ENCODE results near the gene WDR3. TPM values are rescaled to one million over a fixed set of nuclear protein-coding genes. Genes with fewer than 3 reads are reported as not detected.

WDR3 gene
- total and polyA plus RNA-seq, 10 of the 15 experiments (the other 5 are each of a cell fraction or from before 2014, with no cell fraction given): 24.0 to 66.5 (median 42.9) TPM

GRCh38 chr1:117895482-117896114 lies 33.9 kb upstream of the WDR3 start:
- Histone ChIP-seq H3K9me3 (replicated peaks; ENCODE audit: control insufficient read depth, insufficient read depth, low read length) (no peaks in the 10 kb centered on the region), H2AFZ (ENCODE audit: control insufficient read depth, low read depth, low read length) (no peak overlapping the region), H4K20me1 (ENCODE audit: control insufficient read depth, insufficient read depth) (no peaks in the 10 kb centered on the region), H3K36me3 (ENCODE audit: control insufficient read depth in 2 of 2, insufficient read depth in 2 of 2, low read length in 1 of 2) (peaks cover 0 to 10% of the 10 kb centered on the region in 2 experiments; a peak in 3 of 4 replicates), H3K4me3 (no peak overlapping the region), H3K4me2 (ENCODE audit: control insufficient read depth, insufficient read depth) (no peak overlapping the region), H3K27ac (ENCODE audit: control insufficient read depth, insufficient read depth) (no peak overlapping the region), H3K9ac (ENCODE audit: control insufficient read depth, insufficient read depth, low read length) (no peak overlapping the region), H3K79me2 (ENCODE audit: control insufficient read depth, insufficient read depth, low read length) (no peaks in the 10 kb centered on the region), H3K27me3 (replicated peaks in 1 of 2; ENCODE audit: control insufficient read depth in 2 of 2, insufficient read depth in 2 of 2, low read length in 1 of 2) (no peaks in the 10 kb centered on the region), H3K4me1 (ENCODE audit: control insufficient read depth, insufficient read depth, low read length) (no peaks in the 10 kb centered on the region)
- in situ Hi-C loops (cut with MboI) (loop anchor here (10.0 kb wide), 1 partner anchor 361 kb away; no protein-coding TSS in a partner anchor), intact Hi-C loops (cut with micrococcal nuclease; ENCODE audit: unreplicated experiment) (loop anchor here (5.0 kb wide), 3 partner anchors 78 to 383 kb away; no protein-coding TSS in a partner anchor)
- SMC1A ChIA-PET (ENCODE audit: uncharacterized antibody, unreplicated experiment): interaction anchor here (0.7 to 3.5 kb wide), 22 partner anchors 8 to 829 kb away, joined by 3 to 17 read pairs (median 4); partner anchors contain the start of genes GDAP2 and WDR3
- peak; percentile 32 for DNase-seq (ENCODE audit: low read depth, low spot score)
- 10% methylated on average over 4 of the region's 4 CpGs for WGBS (ENCODE audit: insufficient coverage, insufficient replicate concordance, low lambda C conversion rate, missing lambda C conversion rate)
- CTCF ChIA-PET: interaction anchor here (0.7 to 6.9 kb wide), 40 partner anchors 8 to 389 kb away, joined by 3 to 54 read pairs (median 4); partner anchors contain the start of genes GDAP2 and WDR3
- no TSS peak for BruUV-seq (replicated peaks)
- FAIRE-seq: peak; percentile 97
- POLR2A ChIA-PET: no interaction called here
- peak; percentile 98 for ATAC-seq
- RAD21 ChIA-PET (ENCODE audit: unreplicated experiment): interaction anchor here (0.7 to 2.0 kb wide), 9 partner anchors 11 to 383 kb away, joined by 3 to 8 read pairs (median 4); partner anchors contain the start of gene GDAP2
- TF ChIP-seq MEF2A (IDR thresholded peaks at IDR 0.05; ENCODE audit: insufficient read depth, low read depth, low read length) (0 out of 2 replicates have a peak, but pooled peaks have one; percentile 40), SMAD1 (IDR thresholded peaks at IDR 0.05; ENCODE audit: low read depth, partially characterized antibody) (no peak), PKNOX1 (IDR thresholded peaks at IDR 0.05) (peak; percentile 18; the same call in 1 of the 2 replicates), JUND (IDR thresholded peaks at IDR 0.05; ENCODE audit: low read depth, low read length) (peak; percentile 70), ZNF384 (IDR thresholded peaks at IDR 0.05; ENCODE audit: borderline replicate concordance, low read depth, low read length) (no peak), SMARCA5 (IDR thresholded peaks at IDR 0.05) (peak; percentile 53; the same call in 1 of the 2 replicates), KLF5 (IDR thresholded peaks at IDR 0.05; ENCODE audit: partially characterized antibody) (no peak), MEF2B (IDR thresholded peaks at IDR 0.05; ENCODE audit: partially characterized antibody, poor library complexity, severe bottlenecking) (peak; percentile 8), EP300 (IDR thresholded peaks at IDR 0.05; ENCODE audit: borderline replicate concordance in 1 of 2, control insufficient read depth in 1 of 2, low read depth in 2 of 2, low read length in 2 of 2) (peak in 1 of 2 experiments; percentile 45; a peak in 1 of 4 replicates), JUNB (IDR thresholded peaks at IDR 0.05) (peak; percentile 86), IKZF2 (IDR thresholded peaks at IDR 0.05) (peak; percentile 49 to 67; a peak in 3 of 4 replicates), BCL11A (IDR thresholded peaks at IDR 0.05; ENCODE audit: low read depth, low read length) (0 out of 2 replicates have a peak, but pooled peaks have one; percentile 22), BHLHE40 (IDR thresholded peaks at IDR 0.05; ENCODE audit: borderline replicate concordance in 1 of 2, low read depth in 2 of 2, low read length in 1 of 2) (0 out of 4 replicates have a peak, but pooled peaks of 1 of the 2 experiments have one; percentile 20), BACH1 (IDR thresholded peaks at IDR 0.05; ENCODE audit: borderline replicate concordance) (no peak; the same call in 1 of the 2 replicates), RELB (IDR thresholded peaks at IDR 0.05; ENCODE audit: low read depth) (peak; percentile 21; the same call in 1 of the 2 replicates), CTCF (IDR thresholded peaks at IDR 0.05 in 2 of 3, conservative IDR thresholded peaks at IDR 0.05 in 1 of 3; ENCODE audit: control insufficient read depth in 2 of 3, extremely low read depth in 1 of 3, insufficient read depth in 1 of 3, low read depth in 3 of 3, low read length in 3 of 3) (peak; percentile 73 to 82 (median 81); a peak in 5 of 6 replicates), RAD21 (IDR thresholded peaks at IDR 0.05; ENCODE audit: insufficient read depth, low read depth, low read length) (peak; percentile 86), RUNX3 (IDR thresholded peaks at IDR 0.05; ENCODE audit: low read length) (peak; percentile 91)
